Suprapubic skin (tissue), 4 donors: Measurements from ENCODE around the gene NDUFS3. TPM values are rescaled to one million over a fixed set of nuclear protein-coding genes. Genes with fewer than 3 reads are reported as not detected.
"Not testable (repeated sequence)": the region's sequence is repeated elsewhere in the genome, so short reads cannot be mapped to it uniquely, and the experiment has no call there.

Source experiments
- DNase-seq, 2 donors: peaks; one replicate each; pipeline ENCODE4 v3.0.0-alpha.2; 2019; ENCODE audit warnings: low spot score in 2 of 2
- H3K27ac ChIP-seq: fragments of 200-600 bp; sonication (generic); one replicate; pipeline ENCODE4 v1.5.1; 2019
- H3K27me3 ChIP-seq: fragments of 200-600 bp; sonication (generic); one replicate; pipeline ENCODE4 v1.5.1; 2019
- H3K36me3 ChIP-seq: fragments of 200-600 bp; sonication (generic); one replicate; pipeline ENCODE4 v1.5.1; 2019
- H3K4me1 ChIP-seq: fragments of 200-600 bp; sonication (generic); one replicate; pipeline ENCODE4 v1.5.1; 2019
- H3K4me3 ChIP-seq: fragments of 200-600 bp; sonication (generic); one replicate; pipeline ENCODE4 v1.5.1; 2019; ENCODE audit warnings: mild to moderate bottlenecking
- H3K9me3 ChIP-seq: fragments of 200-600 bp; sonication (generic); one replicate; pipeline ENCODE4 v1.5.1; 2019
- CTCF ChIP-seq, 2 donors: fragments of 200-600 bp in 1 of 2; fragments of 450-650 bp in 1 of 2; sonication (generic) in 1 of 2; IDR thresholded peaks; one replicate each; pipeline ENCODE4 v1.5.1; 2016 to 2019; ENCODE audit warnings: antibody characterized with exemption in 2 of 2, mild to moderate bottlenecking in 1 of 2, moderate library complexity in 1 of 2
- EP300 ChIP-seq: sonication (generic); formaldehyde crosslinking; IDR thresholded peaks from one replicate; pipeline ENCODE4 v1.6.1; 2017; ENCODE audit warnings: antibody characterized with exemption
- POLR2A ChIP-seq, 2 donors: fragments of 450-650 bp; IDR thresholded peaks; one replicate each; pipeline ENCODE4 v1.6.1; 2017; ENCODE audit warnings: antibody characterized with exemption in 2 of 2, mild to moderate bottlenecking in 2 of 2, moderate library complexity in 2 of 2
- POLR2AphosphoS5 ChIP-seq, 3 donors: sonication (generic); formaldehyde crosslinking; IDR thresholded peaks; one replicate each; pipeline ENCODE4 v1.6.1; 2017; ENCODE audit warnings: antibody characterized with exemption in 3 of 3
- WGBS: methylation state at CpG from one replicate; pipeline ENCODE4 v1.1.5; 2018; 5-methylcytosine and 5-hydroxymethylcytosine counted together
- total RNA-seq, 4 donors: library from RNA; depleted of rRNA; stranded (reverse); fragments of >200 nt; gene quantifications; one replicate each; pipeline ENCODE4 v1.1.0, GENCODE V29; 2016

Gene NDUFS3
- total RNA-seq, 4 donors from 2014 or later: 41.3 to 79.5 (median 62.5) TPM

GRCh38 chr11:47552056-47552565 lies 26.8 kb upstream of the NDUFS3 start:
- peak overlapping the region; percentile 94 for H3K27ac ChIP-seq
- H3K27me3 ChIP-seq: no peaks in the 10 kb centered on the region
- H3K9me3 ChIP-seq: no peaks in the 10 kb centered on the region
- no peak for TF ChIP-seq POLR2AphosphoS5 (IDR thresholded peaks at IDR 0.05)
- no peak for TF ChIP-seq EP300
- TF ChIP-seq POLR2A (IDR thresholded peaks at IDR 0.05): no peak
- TF ChIP-seq CTCF (IDR thresholded peaks at IDR 0.05): no peak
- 1% methylated on average over 22 of the region's 22 CpGs for WGBS
- no peaks in the 10 kb centered on the region for H3K36me3 ChIP-seq
- DNase-seq: peak in 1 of 2 donors; percentile 70
- H3K4me3 ChIP-seq: peak overlapping the region; percentile 93
- H3K4me1 ChIP-seq: peaks cover 50% of the 10 kb centered on the region

GRCh38 chr11:47552566-47553405 lies 26.1 kb upstream of the NDUFS3 start, which contains the start of gene CELF1:
Gene CELF1, minus strand, starts transcription at chr11:47553132. Its CDS starts 53,609 bp downstream, at chr11:47499523.
- H3K36me3 ChIP-seq: no peaks in the 10 kb centered on the region
- peaks cover 43% of the 10 kb centered on the region for H3K4me1 ChIP-seq
- TF ChIP-seq POLR2A (IDR thresholded peaks at IDR 0.05): peak in 1 of 2 donors; percentile 59
- TF ChIP-seq CTCF (IDR thresholded peaks at IDR 0.05): peak; percentile 84 to 99
- peak in 2 of 3 donors; percentile 45 for TF ChIP-seq POLR2AphosphoS5 (IDR thresholded peaks at IDR 0.05)
- no peak for TF ChIP-seq EP300
- WGBS: under 1% methylated on average over 26 of the region's 89 CpGs
- peak; percentile 93 to 95 for DNase-seq
- H3K27ac ChIP-seq: peak within 1 kb of the TSS; percentile 94
- no peaks in the 10 kb centered on the region for H3K27me3 ChIP-seq
- H3K4me3 ChIP-seq: peak within 1 kb of the TSS; percentile 93
- H3K9me3 ChIP-seq: no peaks in the 10 kb centered on the region

GRCh38 chr11:47553406-47553743 lies 25.5 kb upstream of the NDUFS3 start:
- H3K9me3 ChIP-seq: no peaks in the 10 kb centered on the region
- peaks cover 37% of the 10 kb centered on the region for H3K4me1 ChIP-seq
- WGBS: 3% methylated on average over 8 of the region's 9 CpGs
- no peaks in the 10 kb centered on the region for H3K36me3 ChIP-seq
- no peak for TF ChIP-seq POLR2AphosphoS5 (IDR thresholded peaks at IDR 0.05)
- no peak for TF ChIP-seq CTCF (IDR thresholded peaks at IDR 0.05)
- no peak for TF ChIP-seq POLR2A (IDR thresholded peaks at IDR 0.05)
- no peak for TF ChIP-seq EP300
- DNase-seq: no peak
- H3K27me3 ChIP-seq: no peaks in the 10 kb centered on the region
- peak overlapping the region; percentile 93 for H3K4me3 ChIP-seq
- peak overlapping the region; percentile 94 for H3K27ac ChIP-seq

GRCh38 chr11:47557004-47557403 lies 21.9 kb upstream of the NDUFS3 start:
- not testable (repeated sequence) for H3K27ac ChIP-seq, H3K4me3 ChIP-seq, H3K9me3 ChIP-seq, DNase-seq, H3K36me3 ChIP-seq, H3K27me3 ChIP-seq
- WGBS: 95% methylated on average over 12 of the region's 12 CpGs
- peaks cover 12% of the 10 kb centered on the region for H3K4me1 ChIP-seq

- no peak overlapping the region for H3K4me3 ChIP-seq
- peaks cover 2% of the 10 kb centered on the region for H3K4me1 ChIP-seq
- no peak for TF ChIP-seq POLR2AphosphoS5 (IDR thresholded peaks at IDR 0.05)
- no peak overlapping the region for H3K27ac ChIP-seq
- H3K9me3 ChIP-seq: no peaks in the 10 kb centered on the region
- DNase-seq: no peak
- no peaks in the 10 kb centered on the region for H3K27me3 ChIP-seq
- no peaks in the 10 kb centered on the region for H3K36me3 ChIP-seq
- 93% methylated on average over 1 of the region's 1 CpG for WGBS
These were observed 20.2 kb upstream of the NDUFS3 start for GRCh38 chr11:47558695-47559094.

- WGBS: 64% methylated on average over 2 of the region's 2 CpGs
These were observed 18.4 kb upstream of the NDUFS3 start for GRCh38 chr11:47560426-47560825.

GRCh38 chr11:47562393-47562792 lies 16.5 kb upstream of the NDUFS3 start:
- H3K27me3 ChIP-seq, H3K9me3 ChIP-seq, H3K4me3 ChIP-seq, H3K36me3 ChIP-seq, H3K27ac ChIP-seq: not testable (repeated sequence)
- DNase-seq: peak in 1 of 2 donors; percentile 27
- 95% methylated on average over 4 of the region's 4 CpGs for WGBS
- peaks cover 22% of the 10 kb centered on the region for H3K4me1 ChIP-seq

More at GRCh38 chr11:47560426-47560825, 18.4 kb upstream of the NDUFS3 start:
- Histone ChIP-seq H3K4me1 (peaks cover 10% of the 10 kb centered on the region), H3K9me3 (no peaks in the 10 kb centered on the region), H3K27ac (no peak overlapping the region), H3K27me3 (no peaks in the 10 kb centered on the region), H3K36me3 (no peaks in the 10 kb centered on the region), H3K4me3 (no peak overlapping the region)
- no peak for DNase-seq
- TF ChIP-seq POLR2A (IDR thresholded peaks at IDR 0.05) (no peak), EP300 (no peak), CTCF (IDR thresholded peaks at IDR 0.05) (no peak), POLR2AphosphoS5 (IDR thresholded peaks at IDR 0.05) (no peak)

- H3K27ac ChIP-seq, H3K27me3 ChIP-seq, H3K4me3 ChIP-seq, H3K9me3 ChIP-seq, H3K36me3 ChIP-seq: not testable (repeated sequence)
- H3K4me1 ChIP-seq: peaks cover 22% of the 10 kb centered on the region
- DNase-seq: peak; percentile 33 to 54
- WGBS: 90% methylated on average over 10 of the region's 10 CpGs
These were observed 14.5 kb upstream of the NDUFS3 start for GRCh38 chr11:47564366-47564765.
